ENCODE data around the gene USP9X.
"Not testable (repeated sequence)": the region's sequence is repeated elsewhere in the genome, so short reads cannot be mapped to it uniquely, and the experiment has no call there.

USP9X gene

DNA sequence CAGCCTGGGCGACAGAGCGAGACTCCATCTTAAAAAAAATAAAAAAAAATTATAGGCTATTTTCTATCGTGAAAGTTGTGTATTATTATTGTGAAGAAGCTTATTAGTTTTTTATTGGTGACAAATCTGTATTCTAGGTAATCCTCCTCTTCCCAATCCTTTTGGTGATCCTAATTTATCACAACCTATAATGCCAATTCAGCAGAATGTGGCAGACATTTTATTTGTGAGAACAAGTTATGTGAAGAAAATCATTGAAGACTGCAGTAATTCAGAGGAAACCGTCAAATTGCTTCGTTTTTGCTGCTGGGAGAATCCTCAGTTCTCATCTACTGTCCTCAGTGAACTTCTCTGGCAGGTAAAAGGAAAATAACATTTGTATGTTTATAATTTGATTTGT, 139.4 kb downstream of the USP9X start:
- DNase-seq: no peak

DNA sequence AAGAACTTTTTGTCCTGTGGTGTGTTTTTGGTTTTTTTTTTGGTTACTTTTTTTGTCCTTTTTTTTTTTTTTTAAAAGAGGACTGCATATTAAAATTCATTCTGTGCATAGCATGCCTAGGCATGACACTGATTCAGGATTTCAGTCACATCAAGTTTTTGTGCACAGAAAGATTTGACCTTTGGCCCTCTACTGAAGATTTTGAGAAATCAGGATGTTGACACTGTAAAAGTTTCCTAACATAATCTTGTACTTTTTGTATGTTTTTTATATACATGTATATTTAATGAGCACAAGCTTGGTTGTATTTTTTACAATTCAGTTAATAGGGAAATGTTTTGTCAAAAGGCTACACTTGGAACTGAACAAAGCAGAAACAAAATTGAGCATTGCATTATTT, 148.7 kb downstream of the USP9X start:
- DNase-seq: no peak

DNA sequence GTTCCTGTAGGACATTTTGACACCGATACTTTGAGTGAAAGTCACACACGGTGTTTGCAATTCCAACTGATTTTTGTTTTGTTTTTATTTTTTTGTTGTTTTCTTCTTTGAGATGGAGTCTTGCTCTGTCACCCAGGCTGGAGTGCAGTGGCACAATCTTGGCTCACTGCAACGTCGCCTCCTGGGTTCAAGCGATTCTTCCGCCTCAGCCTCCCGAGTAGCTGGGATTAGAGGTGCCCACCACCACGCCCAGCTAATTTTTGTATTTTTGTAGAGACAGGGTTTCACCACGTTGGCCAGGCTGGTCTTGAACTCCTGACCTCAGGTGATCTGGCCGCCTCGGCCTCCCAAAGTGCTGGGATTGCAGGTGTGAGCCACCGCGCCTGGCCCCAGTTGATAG, 149.2 kb downstream of the USP9X start:
- DNase-seq: not testable (repeated sequence)

DNA sequence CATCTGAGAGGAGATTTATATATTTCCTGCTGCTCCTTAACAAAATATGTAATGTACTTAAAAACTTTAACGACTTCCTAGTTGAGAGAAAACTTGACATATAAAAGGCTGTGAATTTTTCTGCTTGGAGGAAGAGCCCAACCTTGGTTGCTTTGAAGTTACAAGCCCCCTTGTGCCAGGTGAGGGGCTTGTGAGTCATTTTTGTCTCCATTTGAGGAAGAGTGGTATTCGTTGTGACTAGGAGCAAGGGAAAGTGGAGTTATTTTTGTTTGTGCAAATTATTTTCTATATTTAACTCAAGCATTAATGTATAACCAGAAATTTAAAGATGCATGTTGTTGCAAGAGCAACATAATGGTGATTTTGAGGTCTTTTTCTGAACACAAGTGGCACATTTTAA, 149.7 kb downstream of the USP9X start:
- no peak for DNase-seq

DNA sequence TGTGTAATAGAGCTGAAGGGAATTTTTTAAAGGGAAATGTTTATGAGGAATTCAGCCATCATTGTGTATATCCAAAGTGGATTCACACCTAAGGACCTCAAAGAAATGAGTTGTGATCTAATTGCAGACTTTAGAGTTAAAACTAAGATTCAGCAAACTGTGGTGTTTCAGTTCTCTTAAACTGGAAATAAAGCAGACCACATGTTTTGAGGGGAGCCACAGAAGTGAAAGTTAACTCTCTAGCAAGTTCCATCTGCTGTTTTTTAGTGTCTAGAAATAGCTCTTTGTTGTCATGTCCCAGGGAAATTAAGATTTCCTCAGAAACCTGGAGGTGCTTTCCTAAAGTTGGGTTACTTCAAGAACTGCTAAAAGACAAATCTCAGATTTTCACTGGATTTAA, 151.4 kb downstream of the USP9X start:
- DNase-seq: no peak

DNA sequence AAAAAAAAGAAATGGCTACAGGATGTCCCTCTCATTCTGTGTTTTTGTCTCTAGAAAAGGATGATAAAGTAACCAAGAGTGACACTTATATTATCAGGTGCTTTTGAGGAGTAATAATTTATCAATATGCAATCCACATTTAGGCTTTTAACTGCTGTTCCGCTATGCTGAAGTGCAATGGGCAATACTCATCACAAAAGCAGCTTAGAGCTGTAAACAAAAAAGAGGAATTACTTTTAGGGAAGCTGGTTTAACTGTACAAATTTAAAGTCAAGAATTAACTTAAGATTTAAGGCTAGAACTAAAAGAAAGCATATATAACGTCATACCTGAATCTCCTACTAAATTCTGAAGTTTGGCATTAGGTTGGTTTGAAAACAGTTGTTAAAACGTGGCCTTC, 155.3 kb downstream of the USP9X start:
- DNase-seq: no peak

DNA sequence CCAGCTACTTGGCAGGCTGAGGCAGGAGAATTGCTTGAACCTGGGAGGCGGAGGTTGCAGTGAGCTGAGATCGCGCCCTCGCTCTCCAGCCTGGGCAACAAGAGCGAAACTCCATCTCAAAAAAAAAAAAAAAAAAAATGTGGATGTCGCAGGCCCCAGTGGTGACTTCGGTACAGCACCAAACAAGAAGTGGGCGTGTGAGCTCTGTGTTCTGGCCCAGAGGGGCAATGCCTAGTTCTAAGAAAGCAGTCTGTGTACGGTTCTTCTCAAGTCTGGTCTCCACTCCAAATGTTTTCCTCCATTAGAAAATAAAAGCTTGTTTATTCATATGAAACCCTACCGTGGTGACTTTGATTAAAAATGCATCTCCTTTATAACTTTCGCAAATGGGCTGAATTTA, 156.7 kb downstream of the USP9X start:
- no peak for DNase-seq

DNA sequence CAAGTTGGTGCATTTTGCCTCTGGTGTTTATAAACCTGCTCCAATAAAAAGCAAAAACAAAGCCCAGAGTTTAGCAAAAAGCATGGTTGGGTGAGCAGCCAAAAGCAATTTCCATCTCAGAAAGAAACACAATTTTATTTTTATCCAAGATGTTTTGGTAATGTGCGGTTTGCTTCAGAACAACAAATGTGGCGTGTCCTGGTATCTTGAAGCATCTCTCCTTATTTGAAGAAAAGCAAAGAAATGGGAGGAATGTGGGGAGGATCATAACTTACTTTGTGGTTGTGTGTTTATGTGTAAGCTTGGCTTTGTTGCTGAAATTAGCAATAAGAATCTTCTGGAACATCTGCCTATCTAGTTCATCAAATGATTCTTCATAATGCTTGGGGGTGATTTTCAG, 160.4 kb downstream of the USP9X start:
- DNase-seq: no peak

DNA sequence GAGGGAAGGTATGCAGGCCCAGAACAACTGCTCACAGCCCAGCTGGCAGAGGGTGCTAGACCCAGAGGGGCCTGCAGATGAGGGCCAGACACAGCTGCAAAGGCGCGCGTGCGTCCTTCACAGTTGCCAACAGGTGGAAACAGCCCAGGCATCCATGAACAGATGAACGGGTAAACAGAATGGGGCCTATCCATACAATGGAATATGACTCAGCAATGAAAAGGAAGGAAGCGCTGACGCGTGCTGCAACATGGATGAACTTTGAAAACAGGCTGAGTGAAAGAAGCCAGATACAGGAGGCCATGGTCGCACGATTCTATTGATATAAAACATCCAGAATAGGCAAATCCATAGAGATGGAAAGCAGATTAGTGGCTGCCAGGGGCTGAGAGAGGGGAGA, 165.6 kb downstream of the USP9X start:
- DNase-seq: no peak

DNA sequence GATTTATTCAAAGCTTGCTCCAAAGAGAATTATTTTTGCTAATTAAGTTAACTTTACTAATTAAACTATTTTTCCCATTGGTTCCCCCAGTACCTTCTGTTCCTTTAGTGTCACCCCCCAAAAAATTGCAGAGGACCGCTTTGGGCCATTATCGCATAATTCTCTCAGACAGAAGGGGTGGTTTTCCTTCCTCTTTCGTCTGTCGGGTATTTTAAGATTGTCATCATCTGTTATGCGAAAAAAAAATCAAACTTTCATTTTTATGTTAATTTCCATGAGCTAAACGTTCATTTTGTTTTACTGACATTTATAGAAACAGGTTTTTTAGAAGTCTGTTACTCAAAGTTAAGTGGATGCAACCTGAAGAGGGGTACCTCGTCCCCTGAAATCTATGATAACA, 172.6 kb downstream of the USP9X start:
- no peak for DNase-seq

DNA sequence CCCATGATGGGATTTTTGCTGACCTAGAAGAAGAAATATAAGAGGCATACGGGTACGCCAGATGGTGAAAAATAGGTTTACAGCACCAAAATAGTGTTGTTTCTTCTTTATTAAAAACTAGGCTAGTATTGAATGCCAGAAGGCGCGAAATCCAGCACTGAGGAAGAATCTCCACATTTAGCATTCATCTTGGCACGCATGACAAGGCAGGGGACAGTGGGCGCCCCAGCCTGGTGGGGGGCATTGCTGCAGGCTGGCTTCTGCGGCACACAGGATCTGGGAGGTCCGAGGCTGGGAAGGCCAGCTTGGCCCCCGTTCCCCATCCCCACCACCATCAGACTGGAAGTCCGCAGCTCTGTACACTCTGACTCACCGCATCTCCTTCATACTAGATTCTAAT, 173.0 kb downstream of the USP9X start:
- DNase-seq: no peak

DNA sequence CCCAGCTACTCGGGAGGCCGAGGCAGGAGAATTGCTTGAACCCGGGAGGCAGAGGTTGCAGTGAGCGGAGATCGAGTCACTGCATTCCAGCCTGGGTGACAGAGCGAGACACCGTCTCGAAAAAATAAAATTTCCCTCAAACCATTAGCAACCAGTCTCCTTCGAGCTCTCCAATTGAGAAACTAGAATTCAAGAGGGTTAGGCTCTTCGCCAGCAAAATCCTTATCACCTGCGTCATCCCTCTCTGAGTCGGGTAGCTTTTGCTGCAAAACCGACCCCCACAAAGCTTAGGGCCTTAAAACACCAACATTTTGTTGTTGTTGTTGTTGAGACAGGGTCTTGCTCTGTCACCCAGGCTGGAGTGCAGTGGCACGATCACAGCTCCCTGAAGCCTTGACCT, 173.6 kb downstream of the USP9X start:
- no peak for DNase-seq

DNA sequence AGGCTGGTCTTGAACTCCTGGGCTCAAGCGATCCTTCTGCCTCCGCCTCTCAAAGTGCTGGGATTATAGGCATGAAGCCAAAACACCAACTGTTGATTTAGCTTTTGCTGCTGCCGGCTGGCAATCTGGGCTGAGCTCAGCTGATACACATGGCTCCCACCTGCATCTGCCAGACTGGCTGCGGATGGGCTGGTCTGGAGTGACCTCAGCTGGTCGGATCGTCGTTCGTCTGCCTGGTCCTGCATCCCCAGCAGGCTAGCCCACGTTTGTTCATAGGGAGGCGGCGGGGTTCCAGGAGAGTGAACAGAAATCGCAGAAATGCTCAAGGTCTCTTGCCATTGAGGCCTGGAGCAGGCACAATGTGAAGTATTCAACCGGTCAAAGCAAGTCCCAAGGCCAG, 174.3 kb downstream of the USP9X start:
- no peak for DNase-seq

DNA sequence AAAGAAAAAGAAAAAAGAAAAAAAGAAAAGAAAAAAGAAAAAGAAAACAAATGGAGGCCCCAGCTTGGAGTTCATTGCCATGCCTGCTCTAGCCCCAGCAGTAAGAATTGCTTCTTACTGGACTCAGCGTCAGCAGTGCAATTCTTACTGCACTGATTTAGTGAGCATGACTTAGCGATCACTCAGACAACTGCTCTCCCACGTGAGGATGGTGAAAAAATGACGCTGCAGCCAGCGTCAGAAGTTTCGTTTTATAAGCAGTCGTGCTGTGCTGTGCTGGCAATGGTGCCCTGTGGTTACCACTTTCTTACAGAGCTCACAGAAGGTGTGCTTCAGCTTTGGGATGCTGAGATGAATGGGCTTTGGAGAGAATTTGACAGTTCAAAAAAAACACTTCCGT, 180.4 kb downstream of the USP9X start:
- DNase-seq: peak; percentile 47 to 53

DNA sequence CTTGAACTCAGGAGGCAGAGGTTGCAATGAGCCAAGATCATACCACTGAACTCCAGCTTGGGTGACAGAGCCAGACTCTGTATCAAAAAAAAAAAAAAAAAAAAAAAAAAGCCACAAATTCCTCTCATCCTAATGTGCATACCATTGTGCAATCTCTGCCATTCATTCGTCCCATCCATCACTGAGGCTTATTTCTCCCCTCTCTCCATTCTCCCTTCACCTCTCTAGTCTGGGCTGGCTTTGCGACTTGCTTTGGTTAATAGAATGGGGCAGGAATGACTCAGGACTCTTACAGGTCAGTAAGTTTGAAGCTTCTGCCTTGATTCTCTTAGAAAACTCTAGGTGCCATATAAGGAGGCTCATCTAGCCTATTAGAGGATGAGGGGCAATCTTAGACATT, 188.4 kb downstream of the USP9X start:
- DNase-seq: no peak

DNA sequence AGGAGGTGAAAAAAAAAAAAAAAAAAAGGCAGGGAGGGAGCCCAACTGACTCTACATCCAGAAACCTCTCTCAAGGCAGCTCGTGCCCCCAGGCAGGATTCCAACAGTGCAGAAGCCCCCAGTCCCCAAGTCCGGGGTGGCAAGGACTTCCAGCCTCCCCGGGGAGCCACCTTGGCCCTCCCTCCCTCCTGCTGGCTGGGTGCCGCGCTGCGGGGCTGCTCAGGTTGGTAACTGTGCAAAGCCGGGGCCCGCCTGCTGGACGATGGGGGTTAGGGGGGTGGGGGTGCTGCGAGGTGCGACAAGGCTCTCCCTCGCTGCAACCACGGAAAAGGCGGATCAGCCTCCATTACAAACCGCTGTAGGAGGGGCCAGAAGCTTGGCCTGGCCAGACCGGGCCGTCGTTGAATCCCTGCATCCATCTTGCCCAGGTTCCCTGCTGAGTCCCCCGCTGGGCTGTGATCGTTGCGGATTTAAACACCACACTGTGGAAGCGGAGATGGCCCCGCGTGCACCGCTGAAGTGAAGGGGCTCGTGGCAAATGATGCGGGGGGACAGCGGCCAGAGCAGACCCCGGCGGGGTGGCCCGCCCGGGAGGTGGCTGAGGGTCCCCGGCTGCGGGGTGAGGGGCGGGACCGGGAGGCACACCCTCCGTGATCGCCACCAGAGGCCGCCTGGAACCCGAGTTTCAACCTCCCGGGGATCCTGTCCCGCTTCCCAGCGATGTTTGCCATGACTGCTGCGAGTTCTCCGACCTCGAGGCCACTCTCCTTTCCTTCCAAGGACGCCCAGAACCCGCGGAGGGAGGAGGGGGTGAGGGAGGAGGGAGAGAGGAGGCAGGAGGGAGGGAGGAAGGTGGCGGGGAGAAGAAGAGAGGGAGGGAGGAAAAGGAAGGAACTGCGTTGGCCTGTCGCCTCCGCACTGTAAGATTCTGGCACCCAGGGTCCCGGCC, 190.7 kb downstream of the USP9X start:
- DNase-seq: peak; percentile 53 to 62

DNA sequence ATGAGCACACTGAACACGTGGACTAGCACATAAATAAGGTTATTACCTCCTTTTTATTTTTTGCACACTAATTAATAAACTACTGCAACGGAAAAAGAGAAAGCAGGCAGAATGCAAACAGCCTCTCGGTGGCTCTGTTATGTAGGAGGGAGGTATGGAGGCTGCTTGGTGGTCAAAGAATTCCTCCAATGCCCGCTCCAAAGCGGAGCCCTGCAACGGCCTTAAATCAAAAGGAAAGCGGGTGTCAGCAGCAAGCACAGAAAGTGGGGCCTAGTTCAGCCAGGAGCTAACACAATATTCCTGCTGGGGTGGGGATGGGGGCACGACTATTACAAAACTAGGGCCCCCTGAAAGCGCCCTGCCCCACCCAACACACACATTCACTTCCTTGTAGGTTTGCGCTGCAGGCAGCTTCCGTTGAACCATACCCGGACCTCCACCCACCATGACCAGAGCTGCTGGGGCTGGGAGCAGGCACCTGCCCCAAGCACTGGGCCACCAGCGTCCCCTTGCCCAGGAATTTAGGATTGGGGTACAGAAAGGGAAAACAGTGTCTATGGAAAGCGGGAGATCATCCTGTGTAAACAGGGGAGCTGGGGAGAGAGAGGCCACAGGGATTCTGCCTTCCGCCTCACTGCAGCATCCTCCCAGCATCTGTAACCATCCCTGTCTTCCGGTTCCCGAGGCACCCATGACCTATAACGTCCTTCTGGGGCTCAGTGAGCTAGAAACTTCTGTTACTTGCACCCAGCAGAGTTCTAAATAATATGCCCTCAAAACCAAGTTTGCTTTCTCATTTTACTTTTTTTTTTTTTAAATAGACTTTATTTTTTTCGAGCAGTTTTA, 191.6 kb downstream of the USP9X start:
- DNase-seq: peak in 1 of 2 donors; percentile 6

DNA sequence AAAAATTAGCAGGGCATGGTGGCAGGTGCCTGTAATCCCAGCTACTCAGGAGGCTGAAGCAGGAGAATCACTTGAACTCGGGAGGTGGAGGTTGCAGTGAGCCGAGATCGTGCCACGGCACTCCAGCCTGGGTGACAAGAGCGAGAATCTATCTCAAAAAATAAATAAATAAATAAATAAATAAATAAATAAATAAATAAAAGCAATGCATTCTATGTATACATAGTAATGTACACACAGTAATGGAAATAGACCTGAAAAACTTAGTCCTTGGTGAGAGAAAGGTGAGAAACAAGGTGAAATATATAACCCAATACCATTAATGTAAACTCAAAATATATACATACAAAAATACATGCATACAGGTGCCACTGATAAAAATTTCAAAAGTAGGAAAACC, 197.1 kb downstream of the USP9X start:
- not testable (repeated sequence) for DNase-seq

DNA sequence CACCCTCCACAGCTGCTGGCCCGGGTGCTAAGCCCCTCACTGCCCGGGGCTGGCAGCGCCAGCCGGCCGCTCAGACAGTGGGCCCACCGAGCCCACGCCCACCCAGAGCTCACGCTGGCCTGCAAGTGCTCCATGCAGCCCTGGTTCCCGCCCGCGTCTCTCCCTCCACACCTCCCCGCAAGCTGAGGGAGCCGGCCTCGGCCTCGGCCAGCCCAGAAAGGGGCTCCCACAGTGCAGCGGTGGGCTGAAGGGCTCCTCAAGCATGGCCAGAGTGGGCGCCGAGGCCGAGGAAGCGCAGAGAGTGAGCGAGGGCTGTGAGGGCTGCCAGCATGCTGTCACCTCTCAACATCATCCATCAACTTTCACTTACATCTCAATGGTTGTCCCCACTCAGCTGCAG, 200.7 kb downstream of the USP9X start:
- not testable (repeated sequence) for DNase-seq

Measured in stimulated activated CD4-positive, alpha-beta T cell treated with anti-CD3 and anti-CD28 coated beads, Interleukin-2, amount 100 ng/mL, for 24 hours (primary cell).